Measurements from ENCODE around the gene ZBTB11. TPM values are rescaled to one million over a fixed set of nuclear protein-coding genes. Genes with fewer than 3 reads are reported as not detected.

ZBTB11 gene, protein sequence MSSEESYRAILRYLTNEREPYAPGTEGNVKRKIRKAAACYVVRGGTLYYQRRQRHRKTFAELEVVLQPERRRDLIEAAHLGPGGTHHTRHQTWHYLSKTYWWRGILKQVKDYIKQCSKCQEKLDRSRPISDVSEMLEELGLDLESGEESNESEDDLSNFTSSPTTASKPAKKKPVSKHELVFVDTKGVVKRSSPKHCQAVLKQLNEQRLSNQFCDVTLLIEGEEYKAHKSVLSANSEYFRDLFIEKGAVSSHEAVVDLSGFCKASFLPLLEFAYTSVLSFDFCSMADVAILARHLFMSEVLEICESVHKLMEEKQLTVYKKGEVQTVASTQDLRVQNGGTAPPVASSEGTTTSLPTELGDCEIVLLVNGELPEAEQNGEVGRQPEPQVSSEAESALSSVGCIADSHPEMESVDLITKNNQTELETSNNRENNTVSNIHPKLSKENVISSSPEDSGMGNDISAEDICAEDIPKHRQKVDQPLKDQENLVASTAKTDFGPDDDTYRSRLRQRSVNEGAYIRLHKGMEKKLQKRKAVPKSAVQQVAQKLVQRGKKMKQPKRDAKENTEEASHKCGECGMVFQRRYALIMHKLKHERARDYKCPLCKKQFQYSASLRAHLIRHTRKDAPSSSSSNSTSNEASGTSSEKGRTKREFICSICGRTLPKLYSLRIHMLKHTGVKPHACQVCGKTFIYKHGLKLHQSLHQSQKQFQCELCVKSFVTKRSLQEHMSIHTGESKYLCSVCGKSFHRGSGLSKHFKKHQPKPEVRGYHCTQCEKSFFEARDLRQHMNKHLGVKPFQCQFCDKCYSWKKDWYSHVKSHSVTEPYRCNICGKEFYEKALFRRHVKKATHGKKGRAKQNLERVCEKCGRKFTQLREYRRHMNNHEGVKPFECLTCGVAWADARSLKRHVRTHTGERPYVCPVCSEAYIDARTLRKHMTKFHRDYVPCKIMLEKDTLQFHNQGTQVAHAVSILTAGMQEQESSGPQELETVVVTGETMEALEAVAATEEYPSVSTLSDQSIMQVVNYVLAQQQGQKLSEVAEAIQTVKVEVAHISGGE
- total RNA-seq (2021; ENCODE audit: unreplicated experiment) (20.4 TPM), Bru-seq, nascent RNA (percentile 83 among the genes with signal in this experiment), BruChase-seq, experiment 1, labeled RNA remaining after a 6-hour chase (percentile 83 among the genes with signal in this experiment), BruChase-seq, experiment 2, labeled RNA remaining after a 2-hour chase (percentile 91 among the genes with signal in this experiment)
- polyA plus RNA-seq (2012) = 7.2 and 7.5 TPM in 2 replicates
- long read RNA-seq, full-length matches to known transcripts = 25 of 39 reads
- long read RNA-seq, partial matches to known transcripts = 7 of 39 reads
- long read RNA-seq, other reads (novel, unspliced or antisense) = 7 of 39 reads

DNA sequence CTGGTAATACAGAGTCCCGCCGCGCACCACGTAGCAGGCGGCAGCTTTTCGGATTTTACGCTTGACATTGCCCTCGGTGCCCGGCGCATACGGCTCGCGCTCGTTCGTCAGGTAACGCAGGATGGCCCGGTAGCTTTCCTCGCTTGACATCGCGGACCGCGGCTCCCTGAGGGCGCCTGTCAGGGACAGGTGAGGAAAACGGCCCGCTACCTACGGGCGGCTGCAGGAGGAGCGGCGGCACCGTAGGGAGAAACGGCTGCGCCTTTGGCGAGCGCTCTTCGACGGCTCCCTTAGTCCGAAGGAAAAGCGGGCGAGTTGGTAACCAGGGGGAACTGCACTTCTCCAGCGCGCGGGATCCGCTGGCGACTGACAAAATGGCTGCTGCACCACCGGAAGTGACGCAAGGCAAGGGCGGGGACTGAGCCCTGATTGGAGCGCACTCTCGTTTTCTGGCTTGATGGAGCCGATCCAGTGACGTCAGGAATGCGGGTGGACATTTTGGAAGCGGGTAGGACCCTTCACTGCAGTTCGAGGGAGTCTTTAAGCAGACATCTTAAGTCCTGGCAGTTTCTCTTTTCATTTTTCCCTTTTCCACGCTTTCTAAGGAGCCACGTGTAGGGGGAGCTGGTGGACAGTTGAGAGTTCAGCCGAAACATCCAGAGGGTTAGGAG is at the start of gene ZBTB11:
Gene ZBTB11 (minus strand): TSS at position 368 of the 671 bp plus-strand sequence. CDS start 218 bp downstream, at position 150.
- Histone ChIP-seq H3K4me1 (ENCODE audit: control insufficient read depth in 1 of 2, insufficient read depth in 2 of 2, low read length in 2 of 2) (peaks cover 7 to 23% of the 10 kb centered on the region in 2 experiments; a peak in 3 of 4 replicates), H3K9me3 (ENCODE audit: control insufficient read depth in 1 of 2, insufficient read depth in 1 of 2, low read depth in 1 of 2, low read length in 2 of 2) (no peaks in the 10 kb centered on the region), H3K36me3 (ENCODE audit: control insufficient read depth in 1 of 2, insufficient read depth in 2 of 2, low read length in 2 of 2) (peaks cover 18 to 21% of the 10 kb centered on the region in 2 experiments), H3K4me3 (replicated peaks in 1 of 2; ENCODE audit: low read depth in 1 of 2, low read length in 2 of 2) (peak within 1 kb of the TSS; percentile 97), H3K27ac (ENCODE audit: low read depth, low read length) (peak within 1 kb of the TSS; percentile 78), H3K9me2 (ENCODE audit: insufficient read depth) (no peaks in the 10 kb centered on the region), H4K20me1 (ENCODE audit: insufficient read depth) (peaks cover 16% of the 10 kb centered on the region; the same call in 1 of the 2 replicates), H3K4me2 (ENCODE audit: low read length) (peak within 1 kb of the TSS; percentile 92), H3K79me2 (ENCODE audit: insufficient read depth, low read length) (peaks cover 65% of the 10 kb centered on the region), H3K27me3 (ENCODE audit: insufficient read depth, low read length) (no peaks in the 10 kb centered on the region), H3K9ac (ENCODE audit: low read length) (peak within 1 kb of the TSS; percentile 98), H2AFZ (ENCODE audit: low read depth, low read length, poor library complexity, severe bottlenecking) (no peak within 1 kb of the TSS)
- RAD21 ChIA-PET (ENCODE audit: low non-redundant PET in 1 of 2, low total read pairs in 2 of 2, uncharacterized antibody in 2 of 2, unreplicated experiment in 2 of 2) = interaction anchor here in 1 of 2 experiments (0.5 to 1.2 kb wide), 2 partner anchors 103 to 180 kb away, joined by 3 to 4 read pairs; partner anchors contain the start of gene PCNP
- ATAC-seq = peak; percentile 77
- POLR2A ChIA-PET = interaction anchor here (1.0 to 4.7 kb wide), 3 partner anchors 9 to 103 kb away, joined by 3 to 45 read pairs (median 6); partner anchors contain the start of genes PCNP and RPL24
- intact Hi-C loops (cut with micrococcal nuclease) = loop anchor here (1.0 kb wide), 2 partner anchors 9 to 104 kb away; partner anchors contain the start of gene RPL24
- CTCF ChIA-PET = interaction anchor here (0.9 to 2.8 kb wide), 6 partner anchors 8 to 103 kb away, joined by 3 to 11 read pairs (median 4); partner anchors contain the start of genes PCNP and RPL24
- BruUV-seq (replicated peaks) = TSS peak; percentile 14
- TF ChIP-seq POLR2A (IDR thresholded peaks at IDR 0.05; ENCODE audit: borderline replicate concordance, extremely low read depth, insufficient read depth, insufficient read length) = no peak
- TF ChIP-seq EZH2 (IDR thresholded peaks at IDR 0.05) = no peak
- TF ChIP-seq SP1 (IDR thresholded peaks at IDR 0.05; ENCODE audit: low read depth) = peak; percentile 92
- peak; percentile 48; the same call in 1 of the 2 replicates for TF ChIP-seq CBX3 (IDR thresholded peaks at IDR 0.05; ENCODE audit: low read depth)
- no peak for TF ChIP-seq ELF1 (IDR thresholded peaks at IDR 0.05; ENCODE audit: borderline replicate concordance, low read depth)
- TF ChIP-seq, protein P1, sequence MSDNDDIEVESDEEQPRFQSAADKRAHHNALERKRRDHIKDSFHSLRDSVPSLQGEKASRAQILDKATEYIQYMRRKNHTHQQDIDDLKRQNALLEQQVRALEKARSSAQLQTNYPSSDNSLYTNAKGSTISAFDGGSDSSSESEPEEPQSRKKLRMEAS (IDR thresholded peaks at IDR 0.05) = peak; percentile 93
- peak; percentile 47; the same call in 1 of the 2 replicates for TF ChIP-seq RAD21 (IDR thresholded peaks at IDR 0.05; ENCODE audit: low read depth)
- TF ChIP-seq, protein P2, sequence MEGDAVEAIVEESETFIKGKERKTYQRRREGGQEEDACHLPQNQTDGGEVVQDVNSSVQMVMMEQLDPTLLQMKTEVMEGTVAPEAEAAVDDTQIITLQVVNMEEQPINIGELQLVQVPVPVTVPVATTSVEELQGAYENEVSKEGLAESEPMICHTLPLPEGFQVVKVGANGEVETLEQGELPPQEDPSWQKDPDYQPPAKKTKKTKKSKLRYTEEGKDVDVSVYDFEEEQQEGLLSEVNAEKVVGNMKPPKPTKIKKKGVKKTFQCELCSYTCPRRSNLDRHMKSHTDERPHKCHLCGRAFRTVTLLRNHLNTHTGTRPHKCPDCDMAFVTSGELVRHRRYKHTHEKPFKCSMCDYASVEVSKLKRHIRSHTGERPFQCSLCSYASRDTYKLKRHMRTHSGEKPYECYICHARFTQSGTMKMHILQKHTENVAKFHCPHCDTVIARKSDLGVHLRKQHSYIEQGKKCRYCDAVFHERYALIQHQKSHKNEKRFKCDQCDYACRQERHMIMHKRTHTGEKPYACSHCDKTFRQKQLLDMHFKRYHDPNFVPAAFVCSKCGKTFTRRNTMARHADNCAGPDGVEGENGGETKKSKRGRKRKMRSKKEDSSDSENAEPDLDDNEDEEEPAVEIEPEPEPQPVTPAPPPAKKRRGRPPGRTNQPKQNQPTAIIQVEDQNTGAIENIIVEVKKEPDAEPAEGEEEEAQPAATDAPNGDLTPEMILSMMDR (IDR thresholded peaks at IDR 0.05 in 2 of 3, conservative IDR thresholded peaks at IDR 0.05 in 1 of 3; ENCODE audit: borderline replicate concordance in 1 of 3, insufficient read depth in 1 of 3, low read depth in 2 of 3, low read length in 2 of 3) = peak; percentile 26 to 61 (median 51); a peak in 5 of 6 replicates
- TF ChIP-seq JUND (IDR thresholded peaks at IDR 0.05) = no peak
- no peak for TF ChIP-seq SRF (IDR thresholded peaks at IDR 0.05; ENCODE audit: low read depth)
- peak; percentile 63; the same call in 1 of the 2 replicates for TF ChIP-seq SIN3A (IDR thresholded peaks at IDR 0.05; ENCODE audit: low read depth)
- TF ChIP-seq YY1 (IDR thresholded peaks at IDR 0.05; ENCODE audit: extremely low read depth, insufficient replicate concordance, low read depth, low read length) = peak; percentile 99
- no peak for TF ChIP-seq ZNF274 (IDR thresholded peaks at IDR 0.05; ENCODE audit: low read depth, low read length)
- TF ChIP-seq POLR2AphosphoS5 (IDR thresholded peaks at IDR 0.05; ENCODE audit: low read depth, low read length) = peak; percentile 85
- TF ChIP-seq EGR1 (IDR thresholded peaks at IDR 0.05; ENCODE audit: low read depth) = peak; percentile 78
- TF ChIP-seq, protein P3, sequence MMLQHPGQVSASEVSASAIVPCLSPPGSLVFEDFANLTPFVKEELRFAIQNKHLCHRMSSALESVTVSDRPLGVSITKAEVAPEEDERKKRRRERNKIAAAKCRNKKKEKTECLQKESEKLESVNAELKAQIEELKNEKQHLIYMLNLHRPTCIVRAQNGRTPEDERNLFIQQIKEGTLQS (IDR thresholded peaks at IDR 0.05) = no peak
- TF ChIP-seq TCF7L2 (IDR thresholded peaks at IDR 0.05; ENCODE audit: borderline replicate concordance, extremely low read depth, insufficient read depth, insufficient read length) = peak; percentile 94
- DNase-seq (ENCODE audit: low read depth, low spot score) = peak; percentile 100
